OCI-LY7 (cell line): ENCODE results near the gene GALNT10.
A peak's percentile ranks its signal among the peaks of the same experiment; 100 is the strongest.

Source experiments
- CTCF ChIP-seq: fragments of 200-600 bp; sonication (generic); conservative IDR thresholded peaks from 2 replicates; pipeline ENCODE4 v1.5.1; 2014; ENCODE audit warnings: mild to moderate bottlenecking, antibody characterized with exemption, low read length, moderate library complexity, mixed read lengths
- EZH2phosphoT487 ChIP-seq: fragments of 200-600 bp; sonication (generic); IDR thresholded peaks from 2 replicates; pipeline ENCODE4 v1.6.1; 2018; ENCODE audit warnings: low read depth, borderline replicate concordance, mild to moderate bottlenecking, mixed run types, antibody characterized with exemption, low read length, moderate library complexity, mixed read lengths

- peak; percentile 74 for TF ChIP-seq CTCF
- no peak for TF ChIP-seq EZH2phosphoT487
Measured at GRCh38 chr5:154405078-154405792, 214.7 kb downstream of the GALNT10 start.
